Fibroblast of lung (primary cell): ENCODE measurements around the gene CCDC85C.

ENCODE experiments used
- CTCF ChIP-seq, 2 donors: IDR thresholded peaks in 1 of 2; conservative IDR thresholded peaks in 1 of 2; 1 replicate in 1 of 2; 2 replicates in 1 of 2; pipeline ENCODE4 v1.5.1; 2011 to 2012; ENCODE audit warnings: low read length in 2 of 2, control low read depth in 1 of 2, inconsistent platforms in 1 of 2, low read depth in 1 of 2, mild to moderate bottlenecking in 1 of 2
- EZH2 ChIP-seq: IDR thresholded peaks from 2 replicates; pipeline ENCODE4 v1.5.1; 2012; ENCODE audit warnings: low read length, control low read depth, mild to moderate bottlenecking; ENCODE audit errors: missing control alignments

GRCh38 chr14:99522025-99522401 is 82.0 kb downstream of the CCDC85C start:
- TF ChIP-seq CTCF (conservative IDR thresholded peaks at IDR 0.05 in 1 of 2, IDR thresholded peaks at IDR 0.05 in 1 of 2; ENCODE audit: low read depth in 1 of 2, low read length in 2 of 2): no peak
- TF ChIP-seq EZH2: no peak
